Urothelium cell line (cell line): Measurements from ENCODE around the gene SLC24A3.
A peak's percentile ranks its signal among the peaks of the same experiment; 100 is the strongest.

Experiments
- DNase-seq: peaks from one replicate; pipeline ENCODE4 v3.0.0; 2011; ENCODE audit warnings: low spot score, mixed read lengths
- FAIRE-seq: peaks from 2 replicates; lab custom pipeline; 2011; peaks lifted over from hg19 to GRCh38; lab: Jason Lieb, UNC

Gene SLC24A3

DNA sequence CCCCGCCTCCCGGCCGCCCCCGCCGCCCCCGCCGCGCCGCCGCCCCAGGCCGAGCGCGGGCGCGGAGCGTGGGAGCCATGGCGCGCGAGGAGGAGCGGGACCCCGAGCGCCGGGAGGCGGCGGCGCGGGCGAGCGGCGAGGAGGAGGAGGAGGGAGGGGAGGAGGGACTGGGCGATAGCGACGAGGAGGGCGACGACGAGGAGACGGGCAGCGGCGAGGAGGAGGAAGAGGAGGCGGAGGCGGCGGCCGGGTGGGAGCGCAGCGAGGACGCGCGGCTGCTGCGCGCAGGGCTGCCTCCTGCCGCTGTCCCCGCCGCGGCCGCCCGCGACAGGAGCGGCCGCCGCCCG, at the start of gene SLC24A3:
TSS of gene SLC24A3 (plus strand) at position 174 of the 347 bp plus-strand sequence.
- DNase-seq: no peak
- no peak for FAIRE-seq

- DNase-seq: no peak
- FAIRE-seq: no peak
These were observed 42.3 kb upstream of the SLC24A3 start for GRCh38 chr20:19170148-19170547.

GRCh38 chr20:19172637-19173036, 39.8 kb upstream of the SLC24A3 start:
- FAIRE-seq (no peak), DNase-seq (no peak)

- FAIRE-seq (no peak), DNase-seq (no peak)
These were observed 35.9 kb upstream of the SLC24A3 start for GRCh38 chr20:19176470-19177052.

DNA sequence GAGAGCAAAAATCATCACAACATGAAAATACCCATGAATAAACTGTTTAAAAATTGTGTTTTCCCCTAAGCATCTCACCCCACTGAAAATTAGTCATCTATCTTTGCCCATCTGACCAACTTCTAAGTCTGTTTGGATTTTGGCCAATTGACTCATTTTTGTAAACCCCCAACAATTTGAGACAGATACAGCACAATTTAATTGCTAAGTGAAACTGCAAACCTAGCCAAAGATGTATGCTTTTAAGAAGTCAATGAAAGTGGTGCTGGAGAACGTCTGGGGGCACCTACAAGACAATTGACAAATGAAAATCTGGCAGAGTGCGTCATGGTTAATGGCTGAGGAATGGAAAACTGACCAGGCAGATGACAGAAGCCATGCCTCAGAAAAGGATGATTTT, 30.9 kb upstream of the SLC24A3 start:
- DNase-seq (no peak), FAIRE-seq (no peak)

DNA sequence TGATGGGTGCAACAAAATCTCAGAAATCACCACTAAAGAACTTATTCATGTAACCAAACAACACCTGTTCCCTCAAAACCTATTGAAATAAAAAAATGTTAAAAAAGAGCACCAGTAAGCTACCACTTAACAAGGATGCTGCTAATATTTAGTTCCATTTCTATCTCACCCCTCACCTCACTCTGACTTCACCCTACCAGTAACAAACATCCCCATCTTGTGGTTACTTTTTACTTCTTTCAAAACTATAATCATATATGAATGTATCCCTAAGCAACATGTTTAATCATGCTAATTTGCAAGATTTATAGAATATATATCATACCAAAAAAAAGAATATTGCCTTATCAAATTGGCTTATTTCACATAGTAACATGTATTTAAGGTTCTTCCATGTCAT, 27.4 kb upstream of the SLC24A3 start:
- no peak for FAIRE-seq

DNA sequence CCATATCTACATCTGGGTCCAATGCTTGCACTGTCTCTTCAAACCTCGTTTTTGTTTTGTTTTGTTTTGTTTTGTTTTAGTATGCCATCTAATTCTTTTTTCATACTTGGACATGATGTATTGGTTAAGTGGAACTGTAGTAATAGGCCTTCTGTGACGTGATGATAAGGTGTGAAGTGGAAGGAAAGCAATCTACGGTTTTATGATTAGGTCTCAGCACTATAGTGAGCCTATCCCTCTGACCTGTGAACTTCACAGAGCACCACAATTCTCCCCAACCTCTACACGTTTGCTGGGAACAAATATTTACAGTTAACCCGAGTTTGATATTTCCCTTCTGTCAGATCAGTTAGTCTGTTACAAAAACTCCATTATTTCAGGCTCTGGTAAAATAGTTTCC, 19.1 kb upstream of the SLC24A3 start:
- no peak for FAIRE-seq
- DNase-seq: no peak

More for the DNA sequence above, 27.4 kb upstream of the SLC24A3 start:
- no peak for DNase-seq

- peak; percentile 48 for DNase-seq
- no peak for FAIRE-seq
These were observed 6.5 kb upstream of the SLC24A3 start for GRCh38 chr20:19205981-19206396.

DNA sequence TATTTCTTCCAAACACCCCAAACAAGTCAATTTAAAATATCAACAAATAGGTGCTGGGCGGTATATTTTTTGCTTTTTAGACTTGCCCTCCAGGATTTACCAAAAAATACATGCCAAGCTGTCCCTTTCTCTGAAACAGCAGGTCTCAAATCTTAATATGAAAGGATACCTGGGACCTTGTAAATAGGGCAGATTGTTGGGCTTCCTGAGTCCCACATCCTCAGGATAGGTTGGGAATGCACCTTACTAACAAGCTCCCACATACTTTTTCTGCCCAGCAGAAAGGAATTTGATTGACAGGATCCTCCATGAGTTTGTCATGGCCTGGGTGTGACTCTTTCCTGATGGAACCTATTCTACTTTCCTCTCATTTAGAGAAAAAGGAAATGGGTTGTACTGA, 4.9 kb upstream of the SLC24A3 start:
- no peak for DNase-seq
- FAIRE-seq: no peak

- FAIRE-seq: no peak
These were observed 1.9 kb upstream of the SLC24A3 start for GRCh38 chr20:19210391-19211155.

DNA sequence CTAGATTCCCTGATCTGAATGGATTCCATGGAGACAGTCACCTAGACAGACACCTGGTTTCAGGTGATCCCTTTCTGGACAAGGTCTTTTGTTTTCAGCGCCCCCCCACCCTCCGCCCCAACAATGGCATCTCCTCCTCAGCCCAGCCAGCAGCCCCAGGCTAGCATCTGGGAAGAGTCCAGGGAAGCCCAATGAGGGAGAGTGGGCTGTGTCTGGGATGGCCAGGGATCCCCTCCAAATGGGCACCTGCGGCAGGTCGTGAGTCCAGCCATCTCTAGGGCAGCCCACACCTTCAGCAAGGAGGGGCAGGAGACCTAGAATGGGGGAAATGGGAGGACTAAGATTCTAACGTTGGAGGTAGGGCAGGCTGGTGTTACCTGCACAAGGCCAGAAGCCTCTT, 1.2 kb upstream of the SLC24A3 start:
- FAIRE-seq: no peak
- no peak for DNase-seq

More at GRCh38 chr20:19210391-19211155, 1.9 kb upstream of the SLC24A3 start:
- no peak for DNase-seq

DNA sequence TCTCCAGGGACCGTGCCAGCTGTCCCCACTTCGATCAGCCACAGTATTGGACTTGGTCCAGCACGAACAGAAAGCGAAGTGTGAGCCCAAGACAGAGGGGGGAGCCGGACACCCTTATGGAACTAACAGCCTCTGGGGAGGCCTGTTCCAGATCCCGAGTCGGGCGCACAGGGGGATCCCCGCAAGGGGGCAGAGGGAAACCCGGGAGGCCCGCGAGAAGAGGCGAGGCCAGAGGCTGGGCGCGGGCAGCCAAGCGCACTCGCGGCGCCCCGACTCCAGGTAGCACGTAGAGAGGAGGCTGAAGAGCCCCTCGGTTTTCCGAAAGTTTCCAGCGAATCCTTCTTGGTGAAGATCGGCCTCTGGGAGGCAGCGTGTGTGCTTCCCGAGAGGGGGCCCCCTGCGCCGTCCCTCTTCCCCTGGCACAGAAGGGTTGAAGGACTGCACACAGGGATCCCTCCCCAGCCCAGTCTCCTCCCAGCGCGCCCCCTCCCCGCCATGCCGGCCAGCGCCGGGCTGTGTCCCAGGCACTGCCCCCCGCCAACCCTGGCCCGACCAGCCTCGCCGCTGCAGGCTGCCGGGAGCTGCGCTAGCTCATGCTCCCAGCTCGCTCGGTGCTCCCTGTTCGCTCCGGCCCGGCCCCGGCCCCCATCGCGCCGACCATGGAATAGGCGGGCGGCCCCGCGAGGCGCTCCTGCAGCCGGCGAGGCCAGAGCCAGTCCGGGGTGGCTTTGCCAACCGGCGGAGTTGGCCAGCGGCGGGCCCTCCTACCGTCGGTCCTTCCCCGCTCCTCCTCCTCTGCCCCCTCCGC, 577 bp upstream of the SLC24A3 start:
- FAIRE-seq (no peak), DNase-seq (peak; percentile 42)

GRCh38 chr20:19212821-19213502, 520 bp downstream of the SLC24A3 start:
- FAIRE-seq (no peak), DNase-seq (peak; percentile 74)

GRCh38 chr20:19213946-19214490, 1.6 kb downstream of the SLC24A3 start:
- DNase-seq (no peak), FAIRE-seq (no peak)

GRCh38 chr20:19218411-19218810, 6.0 kb downstream of the SLC24A3 start:
- DNase-seq: no peak
- no peak for FAIRE-seq

- no peak for FAIRE-seq
- no peak for DNase-seq
These were observed 10.1 kb downstream of the SLC24A3 start for GRCh38 chr20:19222520-19223040.

GRCh38 chr20:19223640-19224039, 11.2 kb downstream of the SLC24A3 start:
- no peak for FAIRE-seq
- DNase-seq: no peak

DNA sequence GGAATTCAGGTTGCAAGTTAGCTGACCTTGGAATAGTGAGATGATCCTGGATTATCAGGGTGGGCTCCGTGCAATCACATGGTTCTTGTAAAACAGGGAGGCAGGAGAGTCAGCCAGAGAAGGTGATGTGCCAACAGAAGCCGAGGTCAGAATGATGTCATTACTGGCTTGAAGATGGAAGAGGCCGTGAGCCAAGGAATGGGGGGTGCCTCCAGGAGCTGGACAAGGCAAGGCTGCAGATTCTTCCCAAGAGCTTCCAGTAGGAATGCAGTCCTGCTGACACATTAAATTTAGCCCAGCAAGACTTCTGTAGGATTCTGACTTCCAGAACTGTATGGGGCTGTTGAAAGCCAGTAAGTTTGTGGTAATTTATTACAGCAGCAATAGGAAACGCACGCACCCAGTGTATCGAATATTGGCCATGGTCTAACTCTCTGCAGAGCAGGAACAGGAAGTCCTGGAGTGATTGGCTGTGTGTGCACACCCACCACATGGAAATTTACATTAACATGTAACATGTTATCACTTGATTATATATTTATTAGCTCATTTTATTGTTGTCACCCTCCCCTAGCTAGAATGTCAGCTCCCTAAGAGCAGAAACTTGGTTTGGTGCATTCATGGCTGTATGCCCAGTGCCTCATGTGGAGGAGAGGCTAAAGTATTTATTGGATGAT, 19.1 kb downstream of the SLC24A3 start:
- DNase-seq (no peak), FAIRE-seq (no peak)

GRCh38 chr20:19232997-19233794, 20.8 kb downstream of the SLC24A3 start:
- no peak for FAIRE-seq
- DNase-seq: no peak
